Bronchus fibroblast of lung (primary cell): ENCODE measurements around the gene KRTAP12-4. TPM values are rescaled to one million over a fixed set of nuclear protein-coding genes. Genes with fewer than 3 reads are reported as not detected.

Experiments used
- total RNA-seq: library from RNA; depleted of rRNA; stranded (reverse); fragments of >200 nt; gene quantifications from 2 replicates; pipeline ENCODE4 v1.2.3, GENCODE V29; 2015

The KRTAP12-4 gene
- total RNA-seq = not detected in 2 replicates

GRCh38 chr21:44654576-44655175, at the start of gene KRTAP12-4:
Gene KRTAP12-4 (minus strand): TSS chr21:44654659. CDS start chr21:44654614, 45 bp downstream.

GRCh38 chr21:44697172-44697810, 42.8 kb upstream of the KRTAP12-4 start, which contains the start of gene KRTAP10-12:
Gene KRTAP10-12 (plus strand): TSS chr21:44697172. CDS start chr21:44697202, 30 bp downstream.

GRCh38 chr21:44681861-44682579, 27.6 kb upstream of the KRTAP12-4 start, which contains the start of gene KRTAP12-1:
Gene KRTAP12-1 (minus strand): TSS chr21:44682163. CDS start chr21:44682123, 40 bp downstream.

GRCh38 chr21:44666401-44667320, 12.2 kb upstream of the KRTAP12-4 start, which contains the start of gene KRTAP12-2:
Gene KRTAP12-2 (minus strand): TSS chr21:44666927. CDS start chr21:44666886, 41 bp downstream.

GRCh38 chr21:44657635-44658540, 3.4 kb upstream of the KRTAP12-4 start, which contains the start of gene KRTAP12-3:
Gene KRTAP12-3 (plus strand): TSS chr21:44657932. CDS start chr21:44657980, 48 bp downstream.

GRCh38 chr21:44646366-44647221, 7.9 kb downstream of the KRTAP12-4 start, which contains the start of gene KRTAP10-11:
Gene KRTAP10-11 (plus strand): TSS chr21:44646414. CDS start chr21:44646459, 45 bp downstream.

GRCh38 chr21:44637018-44637850, 17.2 kb downstream of the KRTAP12-4 start, which contains the start of gene KRTAP10-10:
Gene KRTAP10-10 (plus strand): TSS chr21:44637356. CDS start chr21:44637418, 62 bp downstream.

GRCh38 chr21:44626673-44627143, 27.8 kb downstream of the KRTAP12-4 start, which contains the start of gene KRTAP10-9:
Gene KRTAP10-9 (plus strand): TSS chr21:44627093. CDS start chr21:44627172, 79 bp downstream.

GRCh38 chr21:44612029-44612486, 42.4 kb downstream of the KRTAP12-4 start, which contains the start of gene KRTAP10-8:
Gene KRTAP10-8 (plus strand): TSS chr21:44612079. CDS start chr21:44612101, 22 bp downstream.

Other genes with a start within 250 kb of the KRTAP12-4 start
- gene LRRC3, start 199.1 kb downstream of the KRTAP12-4 start, total RNA-seq = 1.3 and 1.5 TPM in 2 replicates
- not detected in 2 replicates for gene KRTAP10-1, start 114.5 kb downstream of the KRTAP12-4 start, total RNA-seq
- gene KRTAP10-2, start 103.2 kb downstream of the KRTAP12-4 start, total RNA-seq = not detected in 2 replicates
- not detected in 2 replicates for gene KRTAP10-3, start 95.9 kb downstream of the KRTAP12-4 start, total RNA-seq
- not detected in 2 replicates for gene KRTAP10-4, start 80.9 kb downstream of the KRTAP12-4 start, total RNA-seq
- not detected in 2 replicates for gene KRTAP10-5, start 74.1 kb downstream of the KRTAP12-4 start, total RNA-seq
- gene KRTAP10-6, start 62.2 kb downstream of the KRTAP12-4 start, total RNA-seq = not detected in 2 replicates
- gene KRTAP10-7, start 54.1 kb downstream of the KRTAP12-4 start, total RNA-seq = not detected in 2 replicates
- not detected in 2 replicates for gene KRTAP10-8, start 42.6 kb downstream of the KRTAP12-4 start, total RNA-seq
- not detected in 2 replicates for gene KRTAP10-9, start 27.6 kb downstream of the KRTAP12-4 start, total RNA-seq
- gene KRTAP10-10, start 17.3 kb downstream of the KRTAP12-4 start, total RNA-seq = not detected in 2 replicates
- not detected in 2 replicates for gene KRTAP10-11, start 8.2 kb downstream of the KRTAP12-4 start, total RNA-seq
- not detected in 2 replicates for gene KRTAP12-3, start 3.3 kb upstream of the KRTAP12-4 start, total RNA-seq
- not detected in 2 replicates for gene KRTAP12-2, start 12.3 kb upstream of the KRTAP12-4 start, total RNA-seq
- gene KRTAP12-1, start 27.5 kb upstream of the KRTAP12-4 start, total RNA-seq = not detected in 2 replicates
- not detected in 2 replicates for gene KRTAP10-12, start 42.5 kb upstream of the KRTAP12-4 start, total RNA-seq
- gene TSPEAR, start 56.9 kb upstream of the KRTAP12-4 start, total RNA-seq = not detected in 2 replicates
- 32.4 and 34.8 TPM in 2 replicates for gene UBE2G2, start 147.2 kb upstream of the KRTAP12-4 start, total RNA-seq
- 84.1 and 90.5 TPM in 2 replicates for gene SUMO3, start 163.4 kb upstream of the KRTAP12-4 start, total RNA-seq
- gene PTTG1IP, start 219.0 kb upstream of the KRTAP12-4 start, total RNA-seq = 164 and 191 TPM in 2 replicates